Activated CD4-positive, CD25-positive, alpha-beta regulatory T cell (primary cell): ENCODE results near the gene UBQLN1.

Source experiments
- DNase-seq, 4 experiments: peaks; one replicate each; lab custom pipeline; 2025; lab: John Stamatoyannopoulos, UW

UBQLN1 gene

DNA sequence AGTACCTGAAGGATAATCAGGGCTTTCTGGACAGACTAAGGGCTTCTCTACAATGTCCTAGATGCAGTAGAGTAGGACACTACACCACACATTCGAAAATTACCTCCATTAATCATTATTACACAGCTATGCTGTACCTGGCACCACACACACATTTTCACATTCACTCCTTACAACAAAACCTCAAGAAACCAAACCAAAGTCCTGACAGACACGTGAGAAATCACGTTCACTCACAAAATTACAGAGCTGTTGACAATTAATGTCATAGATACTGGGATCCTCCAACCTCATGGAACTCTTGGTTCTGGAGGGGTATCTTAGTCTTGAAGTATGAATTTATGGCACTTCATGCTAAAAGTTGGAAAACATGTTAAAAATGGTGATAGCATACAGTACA is 16.3 kb downstream of the UBQLN1 start:
- no peak for DNase-seq

DNA sequence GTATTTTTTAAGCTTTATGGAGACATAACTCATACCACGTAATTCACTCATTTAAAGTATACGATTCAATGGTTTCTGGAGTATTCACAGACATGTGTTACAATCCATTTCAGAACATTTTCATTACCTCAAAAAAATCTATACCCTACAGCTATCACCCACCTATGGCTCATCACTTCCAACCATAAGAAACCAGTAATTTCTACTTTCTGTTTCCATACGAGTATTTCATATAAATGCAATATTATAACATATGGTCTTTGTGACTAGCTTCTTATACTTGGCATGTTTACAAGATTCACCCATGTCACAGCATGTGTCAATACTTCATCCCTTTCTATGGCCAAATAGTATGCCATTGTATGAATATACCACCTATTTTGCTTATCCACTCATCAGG is 18.8 kb downstream of the UBQLN1 start:
- DNase-seq = no peak

DNA sequence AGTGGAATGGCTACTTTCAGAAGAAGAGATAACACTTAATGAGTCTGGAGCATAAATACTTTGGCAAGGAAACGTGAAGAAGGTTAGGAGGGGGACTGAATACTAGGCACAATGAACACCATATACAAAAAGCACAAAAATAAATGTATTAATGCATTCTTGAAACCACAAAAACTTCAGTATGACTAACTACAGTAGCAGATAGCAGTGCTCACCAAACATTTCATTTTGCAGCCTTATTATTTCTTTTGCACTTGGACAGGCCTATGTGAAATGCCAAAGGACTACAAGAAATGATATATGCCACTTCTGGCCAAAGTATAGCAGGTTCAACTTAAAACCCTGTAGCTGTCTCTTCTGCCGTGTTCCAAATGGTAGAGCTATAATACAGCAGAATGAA is 26.3 kb downstream of the UBQLN1 start:
- DNase-seq = no peak

DNA sequence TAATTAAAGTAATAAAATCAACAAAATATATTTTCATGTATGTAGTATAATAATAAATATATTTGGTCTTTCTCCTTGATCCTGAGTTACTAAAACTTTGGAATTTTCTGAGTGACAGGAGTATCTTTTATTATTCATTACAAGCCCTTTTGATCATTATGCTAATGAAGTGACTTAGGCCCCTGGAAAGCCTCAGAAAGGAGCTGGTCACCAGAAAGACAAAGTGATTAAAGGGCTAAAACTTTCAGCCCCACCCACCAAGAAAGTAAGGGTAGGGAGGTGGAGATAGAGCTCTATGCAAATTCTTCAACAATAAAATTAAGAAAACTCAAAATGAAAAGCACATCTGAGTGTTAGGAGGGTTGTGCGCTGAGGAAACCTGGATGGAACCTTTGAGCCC is 27.5 kb downstream of the UBQLN1 start:
- no peak for DNase-seq

DNA sequence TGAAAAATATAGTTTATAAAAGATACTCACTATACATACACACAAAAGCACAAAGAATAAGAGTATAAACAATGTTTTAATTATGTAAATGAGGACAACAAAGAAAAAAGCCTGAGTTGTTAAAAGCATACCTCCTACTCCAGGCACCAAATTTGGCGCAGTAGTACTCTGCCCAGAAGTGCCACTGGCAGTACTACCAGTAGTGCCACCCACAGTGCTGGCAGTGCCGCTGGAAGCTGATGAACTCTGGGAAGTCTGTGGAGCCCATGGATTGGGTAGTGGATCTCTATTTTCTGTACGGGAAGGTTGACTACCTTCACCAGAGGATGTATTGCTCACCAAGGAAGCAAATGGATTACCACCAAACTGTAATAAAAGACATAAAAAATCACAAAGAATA is 30.2 kb downstream of the UBQLN1 start:
- no peak for DNase-seq

DNA sequence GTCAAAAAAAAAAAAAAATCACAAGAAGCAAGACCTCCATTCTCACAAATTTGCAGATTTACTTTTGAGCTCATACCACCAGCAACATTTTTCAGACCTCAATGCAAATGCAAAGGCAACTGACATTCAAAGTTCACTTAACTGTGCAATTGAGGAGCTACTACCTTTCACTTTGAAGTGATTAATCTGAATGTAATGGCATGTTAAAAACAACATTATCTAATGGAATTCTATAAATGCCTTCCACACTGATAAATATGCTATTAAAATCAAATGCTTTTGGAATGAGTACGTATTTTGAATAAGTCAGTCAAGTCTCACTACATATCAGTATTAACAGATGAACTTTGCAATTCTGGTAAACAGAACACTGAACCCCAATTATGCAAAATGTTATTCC is 32.3 kb downstream of the UBQLN1 start:
- DNase-seq = no peak

DNA sequence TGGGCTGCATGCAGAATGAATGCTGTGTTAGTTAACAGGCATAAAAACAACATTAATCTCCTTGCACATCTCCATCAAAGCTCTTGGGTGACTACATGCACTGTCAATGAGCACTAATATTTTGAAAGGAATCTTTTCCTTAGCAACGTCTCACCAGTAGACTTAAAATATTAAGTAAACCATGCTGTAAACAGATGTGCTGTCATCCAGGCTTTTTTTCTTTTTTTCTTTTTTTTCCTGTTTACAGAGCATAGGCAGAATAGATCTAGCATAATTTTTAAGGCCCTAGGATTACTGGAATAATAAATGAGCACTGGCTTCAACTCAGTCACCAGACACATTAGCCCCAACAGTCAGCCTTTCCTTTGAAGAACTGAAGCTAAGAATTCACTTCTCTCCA is 36.3 kb downstream of the UBQLN1 start:
- no peak for DNase-seq

DNA sequence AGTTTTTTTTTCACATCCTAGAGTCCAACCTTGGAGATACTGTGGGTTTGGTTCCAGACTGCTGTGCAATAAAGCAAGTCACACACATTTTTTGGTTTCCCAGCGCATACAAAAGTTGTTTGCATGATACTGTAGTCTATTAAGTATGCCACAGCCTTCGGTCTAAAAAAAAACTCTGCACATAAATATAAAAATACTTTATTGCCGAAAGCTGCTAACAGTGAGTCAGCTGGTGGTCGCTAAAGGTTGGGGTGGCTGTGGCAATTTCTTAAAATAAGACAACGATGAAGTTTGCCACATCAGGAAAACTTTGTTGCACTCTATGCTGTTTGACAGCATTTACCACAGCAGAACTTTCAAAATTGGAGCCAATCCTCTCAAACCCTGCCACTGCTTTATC is 37.4 kb downstream of the UBQLN1 start:
- DNase-seq = no peak

DNA sequence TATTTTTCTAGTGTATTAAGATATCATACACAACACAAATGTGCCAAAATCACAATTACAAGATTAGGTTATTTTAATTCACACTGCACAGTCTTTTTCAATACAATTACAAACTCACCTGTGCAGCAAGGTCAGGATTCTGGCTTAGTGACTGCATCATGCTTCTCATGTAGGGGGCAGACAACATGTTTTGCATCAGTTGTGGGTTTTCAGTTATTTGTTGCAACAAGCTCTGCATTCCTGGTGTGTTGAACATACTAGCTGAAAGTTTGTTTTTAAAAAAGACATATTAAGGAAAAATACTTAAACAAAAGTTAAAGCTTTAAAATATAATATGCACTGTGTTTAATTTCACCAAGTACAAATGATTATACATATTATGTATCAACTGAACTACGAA is 38.7 kb downstream of the UBQLN1 start:
- DNase-seq = no peak

DNA sequence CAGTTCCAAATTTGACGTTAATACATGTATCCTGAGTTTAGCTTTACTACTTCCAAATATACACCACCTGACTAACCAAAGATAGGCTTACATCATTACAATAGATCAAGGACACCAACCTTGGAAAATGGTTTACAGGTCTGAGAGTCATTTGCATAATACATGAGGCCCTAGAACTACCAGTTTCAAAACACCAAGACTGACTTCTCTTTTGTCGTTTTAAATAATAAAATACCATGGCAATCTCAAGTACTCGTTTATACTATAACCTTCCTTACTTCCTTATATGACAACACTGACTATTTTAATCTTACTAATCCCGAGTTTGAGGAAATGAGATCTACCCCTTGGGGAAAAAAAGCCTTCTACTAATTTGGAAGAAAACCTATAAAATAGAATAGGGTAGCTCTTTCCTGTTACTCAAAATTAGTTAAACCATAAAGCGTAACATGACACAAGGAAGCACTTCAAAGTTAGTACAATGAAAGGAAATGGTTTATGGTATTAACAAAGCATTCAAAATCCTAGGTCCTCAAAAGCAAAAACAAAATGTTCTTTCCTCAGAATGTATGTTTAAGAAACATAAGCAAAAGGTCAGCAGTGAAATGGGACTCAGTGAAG is 42.1 kb downstream of the UBQLN1 start:
- DNase-seq = no peak

DNA sequence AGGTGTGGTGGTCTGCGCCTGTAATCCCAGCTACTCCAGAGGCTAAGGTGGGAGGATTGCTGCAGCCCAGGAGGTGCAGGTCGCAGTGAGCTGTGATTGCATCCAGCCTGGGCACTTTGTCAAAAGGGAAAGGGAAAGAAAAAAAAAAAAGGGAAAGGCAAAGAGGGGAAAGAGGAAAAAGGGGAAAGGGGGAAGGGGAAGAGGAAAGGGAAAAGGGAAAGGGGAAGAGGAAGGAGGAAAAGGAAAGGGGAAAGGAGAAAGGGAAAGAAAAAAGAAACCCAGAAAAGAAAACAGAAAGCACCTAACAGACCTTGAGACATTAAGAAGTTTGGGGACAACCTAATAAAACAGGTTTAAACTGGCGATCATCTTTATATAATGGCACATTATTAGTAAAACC is 44.8 kb downstream of the UBQLN1 start:
- DNase-seq = no peak

DNA sequence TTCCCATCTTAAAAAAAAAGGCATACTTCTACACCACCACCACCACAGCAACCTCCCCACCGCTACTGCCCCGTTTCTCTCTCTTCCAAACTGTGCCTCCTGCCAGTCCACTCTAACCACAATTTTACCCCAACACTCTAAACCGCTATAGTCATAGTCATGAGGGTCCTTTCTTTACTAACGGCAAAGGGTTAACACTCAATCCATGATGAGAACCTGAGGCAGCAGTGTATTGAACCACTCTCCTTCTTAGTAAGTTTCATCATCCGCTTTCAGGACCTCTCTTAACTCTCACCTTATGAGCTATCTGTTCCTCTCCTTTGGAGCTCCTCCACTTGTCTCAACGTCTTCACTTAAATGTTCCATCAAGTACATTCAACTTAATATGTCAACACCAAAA is 50.8 kb downstream of the UBQLN1 start:
- DNase-seq = no peak

DNA sequence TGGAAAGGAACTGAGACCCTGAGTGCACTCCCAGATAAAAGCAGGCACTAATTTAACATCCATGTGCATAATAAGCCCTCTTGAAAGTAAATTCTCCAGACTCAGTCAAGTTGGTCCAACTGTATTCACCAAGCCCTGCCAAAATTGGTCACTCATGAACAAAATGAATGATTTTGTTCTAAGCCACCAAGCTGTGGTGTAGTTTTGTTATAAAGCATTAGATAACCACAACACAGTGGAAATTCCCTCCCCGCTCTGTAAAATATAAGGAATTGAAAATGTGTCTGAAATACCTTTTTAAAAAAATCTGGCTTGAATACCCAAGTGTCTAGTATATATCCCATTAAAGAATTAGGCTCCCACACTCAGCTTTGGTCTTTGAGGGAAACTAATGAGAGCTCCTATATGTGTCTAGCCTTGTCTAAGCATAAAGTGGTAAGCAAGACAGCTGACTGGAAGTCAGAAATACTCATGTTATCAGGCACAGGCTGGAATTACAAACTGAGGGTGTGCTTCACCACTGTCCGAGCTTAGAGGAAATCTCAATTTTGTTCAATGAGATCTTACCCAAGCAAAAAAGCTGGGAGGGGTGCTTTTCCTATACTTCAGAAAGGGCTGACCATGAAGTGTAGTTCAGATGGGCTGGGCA is 51.6 kb downstream of the UBQLN1 start:
- DNase-seq = no peak

DNA sequence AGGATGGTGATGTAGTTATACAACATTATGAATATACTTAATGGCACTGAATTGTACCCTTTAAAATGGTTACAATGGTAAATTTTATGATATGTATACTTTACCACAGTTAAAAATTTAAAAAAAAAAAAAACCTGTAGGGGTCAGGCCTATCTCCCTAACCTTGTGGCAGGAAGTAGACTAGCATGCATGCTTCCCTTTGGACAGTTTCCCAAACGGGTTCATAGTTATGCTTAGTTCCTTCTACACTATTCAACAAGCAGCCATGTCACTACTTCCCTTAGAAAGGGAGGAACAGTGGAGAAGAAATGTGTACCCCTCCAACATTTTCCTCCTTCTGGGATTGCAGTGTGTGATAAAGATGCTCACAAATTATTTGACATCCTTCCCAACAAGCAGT is 52.3 kb downstream of the UBQLN1 start:
- DNase-seq = no peak

DNA sequence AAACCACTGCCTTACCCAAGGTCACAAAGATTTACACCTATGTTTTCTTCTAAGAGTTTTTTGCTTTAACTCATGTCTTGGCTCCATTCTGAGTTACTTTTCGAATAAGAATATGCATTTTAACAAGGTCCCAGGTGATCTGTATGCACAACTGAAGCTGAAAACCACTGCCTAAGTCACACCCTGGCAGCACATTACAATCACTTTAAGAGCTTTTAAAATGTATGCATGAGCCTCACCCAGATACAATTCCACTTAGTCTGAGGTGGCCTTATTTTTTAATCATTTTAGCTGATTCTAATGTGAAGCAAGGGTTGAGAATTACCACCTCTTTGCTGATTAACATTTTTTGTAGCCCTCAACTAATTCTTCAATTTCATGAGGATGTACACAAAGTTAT is 55.3 kb downstream of the UBQLN1 start:
- no peak for DNase-seq

DNA sequence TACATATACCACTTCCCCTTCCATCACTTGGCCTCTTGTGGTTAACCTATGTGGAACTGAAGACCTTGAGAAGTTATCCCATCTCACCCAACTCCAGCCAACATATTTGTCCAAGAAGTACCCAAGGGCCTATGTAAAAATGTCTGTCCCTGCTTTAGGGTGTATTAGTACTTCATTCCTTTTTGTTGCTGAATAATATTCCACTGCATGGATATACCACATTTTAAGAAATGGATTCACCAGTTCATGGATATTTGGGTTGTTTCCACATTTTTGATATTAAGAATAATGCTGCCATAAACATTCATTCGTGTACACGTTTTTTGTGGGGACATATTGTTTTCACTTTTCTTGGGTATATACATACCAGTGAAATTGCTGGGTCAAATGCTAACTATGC is 56.2 kb downstream of the UBQLN1 start:
- no peak for DNase-seq

DNA sequence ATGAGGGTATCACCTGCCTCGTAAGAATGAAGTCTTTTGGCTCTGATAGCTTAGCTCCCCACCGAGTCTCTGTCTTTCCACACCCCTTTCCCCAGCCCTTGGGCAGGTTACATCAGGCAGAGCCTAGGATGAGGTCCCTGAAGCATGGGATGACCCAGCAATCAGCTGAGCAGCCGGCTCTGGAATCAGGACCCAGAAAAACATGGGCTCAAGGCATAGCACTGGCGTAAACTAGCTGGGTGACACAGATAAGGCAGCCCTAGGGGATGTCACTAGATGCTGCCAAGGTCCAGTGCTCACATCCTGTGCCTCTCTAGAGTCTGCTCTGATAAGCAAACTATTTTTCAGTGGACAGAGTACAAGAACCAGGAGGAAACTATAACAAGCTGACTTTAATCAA is 58.2 kb downstream of the UBQLN1 start:
- DNase-seq = no peak

DNA sequence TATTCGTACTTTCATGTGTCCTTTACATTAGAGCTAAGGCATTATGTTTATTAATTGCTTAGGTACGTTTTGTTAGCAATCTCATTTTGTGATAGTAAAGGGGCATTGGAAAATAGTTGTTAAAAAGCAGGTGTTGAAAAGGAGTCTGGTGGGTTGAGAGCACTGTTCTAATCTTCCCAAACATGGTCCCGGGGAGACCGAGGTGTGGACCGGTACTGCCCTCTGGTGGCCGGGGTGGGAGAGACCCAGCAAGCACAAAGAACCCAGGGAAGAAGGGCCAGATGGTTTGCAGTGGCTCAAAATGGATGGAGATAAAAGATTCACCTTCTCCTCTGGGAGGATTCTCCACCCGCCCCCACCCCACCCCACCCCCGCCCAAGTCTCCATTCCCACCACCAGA is 58.7 kb downstream of the UBQLN1 start:
- peak; percentile 58 to 64 (median 61) for DNase-seq

DNA sequence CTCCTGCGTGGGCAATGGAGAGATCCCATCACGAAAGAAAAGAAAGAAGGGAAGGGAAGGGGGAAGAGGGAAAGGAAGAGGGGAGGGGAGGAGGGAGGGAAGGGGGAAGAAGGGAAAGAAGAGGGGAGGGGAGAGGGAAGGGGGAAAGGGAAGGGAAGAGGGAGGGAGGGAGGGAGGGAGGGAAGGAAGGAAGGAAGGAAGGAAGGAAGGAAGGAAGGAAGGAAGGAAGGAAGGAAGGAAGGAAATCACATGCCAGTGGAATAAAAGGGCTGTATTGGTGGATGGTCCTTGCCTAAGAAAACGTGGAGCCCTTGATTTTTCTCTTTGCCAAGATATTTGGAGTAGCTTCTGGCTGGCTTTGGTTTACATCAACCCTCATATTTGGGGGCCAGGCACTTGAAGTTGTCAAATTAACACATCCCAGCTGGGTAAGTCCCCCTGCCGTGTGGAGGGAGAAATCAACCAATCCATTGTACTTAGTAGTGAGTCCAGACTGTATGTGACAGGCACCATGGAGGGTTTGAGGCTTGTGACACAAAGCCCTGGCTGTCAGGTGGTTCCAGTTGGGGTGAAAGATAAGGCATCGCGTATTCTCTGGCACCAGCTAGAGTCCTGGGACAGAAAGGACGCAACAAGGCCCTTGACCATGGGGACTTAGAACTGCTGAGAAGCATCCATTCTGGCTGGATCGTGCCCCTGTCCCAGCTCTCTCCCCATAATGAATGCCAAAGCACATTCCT is 61.1 kb downstream of the UBQLN1 start:
- DNase-seq = no peak

DNA sequence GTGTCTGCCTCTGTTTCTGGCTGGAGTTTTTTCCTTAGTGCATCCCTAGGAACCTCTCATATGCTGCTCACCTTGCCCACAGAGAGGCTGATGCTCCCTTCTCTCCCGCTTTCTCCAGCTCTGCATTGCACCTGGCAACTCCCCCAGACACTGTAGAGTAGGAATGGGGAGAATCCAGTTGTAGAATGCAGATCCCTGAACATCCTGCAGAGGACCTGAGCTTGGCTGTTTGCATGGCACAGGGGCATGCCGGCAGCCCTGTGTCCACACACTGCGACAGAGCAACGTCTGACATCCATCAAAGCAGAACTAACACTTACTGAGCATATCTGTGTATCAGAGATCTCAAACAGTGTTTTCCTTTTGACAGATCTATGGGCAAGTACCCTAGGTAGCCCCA is 65.0 kb downstream of the UBQLN1 start:
- no peak for DNase-seq

DNA sequence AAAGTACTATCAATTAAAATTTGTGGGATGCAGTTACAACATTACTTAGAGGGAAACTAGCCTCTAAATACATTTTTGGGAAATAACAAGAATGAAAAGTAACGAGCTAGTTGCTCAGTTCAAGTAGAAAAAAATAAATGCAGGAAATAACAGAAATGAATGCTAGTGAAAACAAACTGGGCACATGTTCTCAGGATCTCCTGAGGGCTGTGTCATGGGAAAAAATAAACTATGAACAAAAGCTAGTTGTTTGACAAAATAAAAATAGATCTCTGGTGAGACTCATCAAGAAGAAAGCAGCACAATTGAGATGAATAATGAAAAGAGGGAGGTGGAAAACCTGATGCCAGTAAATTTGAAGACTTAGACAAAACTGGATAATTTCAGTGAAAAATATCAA is 68.5 kb downstream of the UBQLN1 start:
- no peak for DNase-seq

DNA sequence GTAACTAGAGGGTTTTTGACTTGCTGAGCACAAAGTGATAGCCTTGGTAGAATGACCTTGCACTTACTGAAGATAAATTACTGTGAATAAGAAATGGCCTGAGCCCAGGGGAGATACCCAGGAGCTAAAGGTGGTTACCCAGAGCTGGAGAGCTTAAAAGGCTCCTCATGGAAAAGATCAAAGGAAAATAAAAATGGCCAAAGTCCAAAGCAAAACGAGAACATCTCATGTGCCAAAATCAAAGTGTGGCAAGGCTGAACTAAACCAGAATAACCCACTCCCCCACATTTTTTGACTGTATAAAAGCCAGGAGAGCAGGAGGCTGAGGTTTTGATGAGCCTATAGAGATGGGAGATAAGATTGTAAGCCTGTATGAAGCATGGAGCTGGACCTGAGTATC is 70.4 kb downstream of the UBQLN1 start:
- DNase-seq = no peak

DNA sequence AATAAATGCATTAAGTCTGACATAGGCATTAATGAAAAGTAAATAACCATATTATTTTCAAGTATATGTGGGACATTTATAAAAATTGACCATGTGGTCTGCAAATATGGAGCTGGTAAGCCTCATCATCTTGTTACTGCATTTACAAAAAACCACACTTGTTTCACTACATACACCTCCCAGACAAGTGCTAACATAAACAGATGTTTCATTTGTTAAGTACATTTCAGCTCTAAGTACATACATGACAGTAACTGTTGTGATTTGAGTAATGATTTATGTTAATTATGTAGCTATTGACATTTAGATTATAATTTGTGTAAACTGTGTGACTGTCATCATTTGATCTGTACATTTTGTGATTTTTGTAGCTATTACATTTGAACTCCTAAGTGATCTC is 70.9 kb downstream of the UBQLN1 start:
- no peak for DNase-seq

DNA sequence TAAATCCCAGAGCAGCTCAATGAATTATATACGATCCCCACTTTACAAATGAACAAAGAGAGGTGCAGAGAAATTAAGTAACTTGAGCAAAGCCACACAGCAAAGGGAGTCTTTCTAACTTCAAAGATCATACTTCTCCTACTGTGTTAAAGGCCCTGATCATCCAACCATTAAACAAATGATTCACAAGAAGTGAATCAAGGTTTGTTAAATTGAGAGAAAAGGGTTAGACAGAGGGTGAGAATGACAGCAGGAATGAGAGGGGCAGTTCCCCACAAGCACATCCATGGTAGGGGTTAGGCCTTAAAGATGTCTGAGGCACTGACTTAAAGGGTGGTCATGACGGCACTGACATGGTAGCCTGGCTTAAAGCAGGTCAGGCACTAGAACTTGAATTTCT is 74.1 kb downstream of the UBQLN1 start:
- no peak for DNase-seq
